ENCODE results near the gene REEP2. TPM values are rescaled to one million over a fixed set of nuclear protein-coding genes. Genes with fewer than 3 reads are reported as not detected.
"Not testable (repeated sequence)": the region's sequence is repeated elsewhere in the genome, so short reads cannot be mapped to it uniquely, and the experiment has no call there.

The REEP2 gene, protein sequence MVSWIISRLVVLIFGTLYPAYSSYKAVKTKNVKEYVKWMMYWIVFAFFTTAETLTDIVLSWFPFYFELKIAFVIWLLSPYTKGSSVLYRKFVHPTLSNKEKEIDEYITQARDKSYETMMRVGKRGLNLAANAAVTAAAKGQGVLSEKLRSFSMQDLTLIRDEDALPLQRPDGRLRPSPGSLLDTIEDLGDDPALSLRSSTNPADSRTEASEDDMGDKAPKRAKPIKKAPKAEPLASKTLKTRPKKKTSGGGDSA
- polyA plus RNA-seq (2013, experiment 1 of 2) = 65.9 TPM
- 64.9 TPM for polyA plus RNA-seq (2013, experiment 2 of 2)

- H3K36me3 ChIP-seq (replicated peaks in 1 of 2; ENCODE audit: control insufficient read depth in 2 of 2, insufficient read depth in 2 of 2, low read length in 2 of 2) = peaks cover 19 to 51% of the 10 kb centered on the region in 2 donors
- H4K91ac ChIP-seq (ENCODE audit: low read depth, low read length, poor library complexity) = no peak within 1 kb of the TSS
- H3K14ac ChIP-seq (ENCODE audit: low read length) = peak within 1 kb of the TSS; percentile 72
- DNase-seq (ENCODE audit: low spot score) = peak; percentile 80
- peaks cover 14 to 26% of the 10 kb centered on the region in 2 donors for H3K4me1 ChIP-seq (ENCODE audit: control insufficient read depth in 2 of 2, insufficient read depth in 1 of 2, low read depth in 1 of 2, low read length in 2 of 2)
- H2AFZ ChIP-seq (ENCODE audit: low read length) = peak within 1 kb of the TSS; percentile 91
- peak within 1 kb of the TSS; percentile 82 for H3K23ac ChIP-seq (ENCODE audit: low read depth, low read length, poor library complexity)
- H2BK120ac ChIP-seq (ENCODE audit: low read depth, low read length) = no peak within 1 kb of the TSS
- peak within 1 kb of the TSS; percentile 84 for H2BK5ac ChIP-seq (ENCODE audit: low read length)
- H3K27ac ChIP-seq (replicated peaks; ENCODE audit: low read length) = peak within 1 kb of the TSS; percentile 68
- no peaks in the 10 kb centered on the region for H3K79me1 ChIP-seq (ENCODE audit: low read depth, low read length)
- H3K9ac ChIP-seq (ENCODE audit: low read depth, low read length, poor library complexity) = peak within 1 kb of the TSS; percentile 87
- WGBS, 2 donors (ENCODE audit: extremely low coverage in 2 of 2, insufficient read length in 2 of 2, insufficient replicate concordance in 1 of 2) = no CpG with 5 or more reads among the region's 65 CpGs
- H2AK5ac ChIP-seq (ENCODE audit: low read depth, low read length) = peak within 1 kb of the TSS; percentile 82
- no peak within 1 kb of the TSS for H4K8ac ChIP-seq (ENCODE audit: low read depth, low read length)
- no peak within 1 kb of the TSS for H2BK12ac ChIP-seq (ENCODE audit: low read length)
- H3K4ac ChIP-seq (ENCODE audit: low read length) = no peak within 1 kb of the TSS
- H3K4me3 ChIP-seq (ENCODE audit: low read length in 2 of 2) = peak within 1 kb of the TSS; percentile 87 to 91
- H3K9me3 ChIP-seq (replicated peaks in 1 of 2; ENCODE audit: control insufficient read depth in 2 of 2, insufficient read depth in 1 of 2, low read depth in 1 of 2, low read length in 2 of 2) = no peaks in the 10 kb centered on the region
- H3K4me2 ChIP-seq (ENCODE audit: insufficient read depth, low read length, poor library complexity, severe bottlenecking) = peak within 1 kb of the TSS; percentile 89
- H2BK15ac ChIP-seq (ENCODE audit: low read length) = peak within 1 kb of the TSS; percentile 91
- H3K18ac ChIP-seq (ENCODE audit: low read length) = peak within 1 kb of the TSS; percentile 90
- H3K27me3 ChIP-seq (ENCODE audit: control insufficient read depth in 3 of 3, insufficient read depth in 3 of 3, low read depth in 1 of 3, low read length in 3 of 3) = no peaks in the 10 kb centered on the region
Observed at GRCh38 chr5:138438724-138439476, at the start of gene REEP2. Gene REEP2, plus strand, starts transcription at chr5:138439057. Its CDS starts 152 bp downstream, at chr5:138439209.

DNA sequence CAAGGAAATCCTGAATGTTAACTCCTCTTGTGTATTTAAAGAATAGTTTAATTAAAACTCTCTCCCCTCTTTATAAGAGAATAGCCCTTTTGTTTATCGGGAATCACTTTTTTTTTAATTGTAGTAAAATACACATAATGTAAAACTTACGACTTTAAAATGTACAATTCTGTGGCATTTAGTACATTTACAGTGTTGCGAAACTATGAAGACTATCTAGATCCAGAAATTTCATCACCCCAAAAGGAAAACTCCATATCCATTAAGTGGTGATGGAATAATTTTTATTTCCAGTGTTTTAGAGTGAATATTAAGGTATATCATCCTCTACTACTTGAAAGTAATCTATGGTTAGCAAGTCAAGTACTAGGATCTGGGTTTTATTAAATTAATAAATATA lies 49.5 kb upstream of the REEP2 start:
- no peak overlapping the region for H4K91ac ChIP-seq (ENCODE audit: low read depth, low read length, poor library complexity)
- no peak overlapping the region for H2BK12ac ChIP-seq (ENCODE audit: low read length)
- H3K4ac ChIP-seq (ENCODE audit: low read length) = no peak overlapping the region
- no peak overlapping the region for H3K4me3 ChIP-seq (ENCODE audit: low read length in 2 of 2)
- no peak overlapping the region for H3K27ac ChIP-seq (replicated peaks; ENCODE audit: low read length)
- no peak overlapping the region for H3K14ac ChIP-seq (ENCODE audit: low read length)
- no peak overlapping the region for H2AK5ac ChIP-seq (ENCODE audit: low read depth, low read length)
- H3K79me1 ChIP-seq (ENCODE audit: low read depth, low read length) = no peaks in the 10 kb centered on the region
- H2AFZ ChIP-seq (ENCODE audit: low read length) = no peak overlapping the region
- peaks cover 20 to 94% of the 10 kb centered on the region in 2 donors for H3K36me3 ChIP-seq (replicated peaks in 1 of 2; ENCODE audit: control insufficient read depth in 2 of 2, insufficient read depth in 2 of 2, low read length in 2 of 2)
- H3K4me2 ChIP-seq (ENCODE audit: insufficient read depth, low read length, poor library complexity, severe bottlenecking) = no peak overlapping the region
- no CpG with 5 or more reads among the region's 3 CpGs for WGBS, 2 donors (ENCODE audit: extremely low coverage in 2 of 2, insufficient read length in 2 of 2, insufficient replicate concordance in 1 of 2)
- peaks cover 0 to 6% of the 10 kb centered on the region in 2 donors for H3K4me1 ChIP-seq (ENCODE audit: control insufficient read depth in 2 of 2, insufficient read depth in 1 of 2, low read depth in 1 of 2, low read length in 2 of 2)
- no peaks in the 10 kb centered on the region for H3K9me3 ChIP-seq (replicated peaks in 1 of 2; ENCODE audit: control insufficient read depth in 2 of 2, insufficient read depth in 1 of 2, low read depth in 1 of 2, low read length in 2 of 2)
- no peak overlapping the region for H3K9ac ChIP-seq (ENCODE audit: low read depth, low read length, poor library complexity)
- H3K27me3 ChIP-seq (ENCODE audit: control insufficient read depth in 3 of 3, insufficient read depth in 3 of 3, low read depth in 1 of 3, low read length in 3 of 3) = no peaks in the 10 kb centered on the region
- no peak overlapping the region for H3K18ac ChIP-seq (ENCODE audit: low read length)
- no peak overlapping the region for H2BK5ac ChIP-seq (ENCODE audit: low read length)
- H2BK120ac ChIP-seq (ENCODE audit: low read depth, low read length) = no peak overlapping the region
- no peak for DNase-seq (ENCODE audit: low spot score)
- H3K23ac ChIP-seq (ENCODE audit: low read depth, low read length, poor library complexity) = no peak overlapping the region
- no peak overlapping the region for H4K8ac ChIP-seq (ENCODE audit: low read depth, low read length)
- H2BK15ac ChIP-seq (ENCODE audit: low read length) = no peak overlapping the region

- not testable (repeated sequence) for H3K18ac ChIP-seq (ENCODE audit: low read length); H3K4me3 ChIP-seq (ENCODE audit: low read length in 2 of 2); H3K27ac ChIP-seq (replicated peaks; ENCODE audit: low read length); H3K27me3 ChIP-seq (ENCODE audit: control insufficient read depth in 3 of 3, insufficient read depth in 3 of 3, low read depth in 1 of 3, low read length in 3 of 3); H2BK15ac ChIP-seq (ENCODE audit: low read length); H4K8ac ChIP-seq (ENCODE audit: low read depth, low read length); H3K4me1 ChIP-seq (ENCODE audit: control insufficient read depth in 2 of 2, insufficient read depth in 1 of 2, low read depth in 1 of 2, low read length in 2 of 2); H3K9me3 ChIP-seq (replicated peaks in 1 of 2; ENCODE audit: control insufficient read depth in 2 of 2, insufficient read depth in 1 of 2, low read depth in 1 of 2, low read length in 2 of 2); H3K23ac ChIP-seq (ENCODE audit: low read depth, low read length, poor library complexity); H3K9ac ChIP-seq (ENCODE audit: low read depth, low read length, poor library complexity); H3K4me2 ChIP-seq (ENCODE audit: insufficient read depth, low read length, poor library complexity, severe bottlenecking); H2AK5ac ChIP-seq (ENCODE audit: low read depth, low read length); DNase-seq (ENCODE audit: low spot score); H2BK5ac ChIP-seq (ENCODE audit: low read length); H4K91ac ChIP-seq (ENCODE audit: low read depth, low read length, poor library complexity); H3K79me1 ChIP-seq (ENCODE audit: low read depth, low read length); H3K14ac ChIP-seq (ENCODE audit: low read length); H2BK120ac ChIP-seq (ENCODE audit: low read depth, low read length); H2BK12ac ChIP-seq (ENCODE audit: low read length); H2AFZ ChIP-seq (ENCODE audit: low read length); H3K4ac ChIP-seq (ENCODE audit: low read length)
- peaks cover 22 to 94% of the 10 kb centered on the region in 2 donors for H3K36me3 ChIP-seq (replicated peaks in 1 of 2; ENCODE audit: control insufficient read depth in 2 of 2, insufficient read depth in 2 of 2, low read length in 2 of 2)
- WGBS, 2 donors (ENCODE audit: extremely low coverage in 2 of 2, insufficient read length in 2 of 2, insufficient replicate concordance in 1 of 2) = no CpG with 5 or more reads among the region's 10 CpGs
Observed at GRCh38 chr5:138389911-138390310, 48.9 kb upstream of the REEP2 start.

DNA sequence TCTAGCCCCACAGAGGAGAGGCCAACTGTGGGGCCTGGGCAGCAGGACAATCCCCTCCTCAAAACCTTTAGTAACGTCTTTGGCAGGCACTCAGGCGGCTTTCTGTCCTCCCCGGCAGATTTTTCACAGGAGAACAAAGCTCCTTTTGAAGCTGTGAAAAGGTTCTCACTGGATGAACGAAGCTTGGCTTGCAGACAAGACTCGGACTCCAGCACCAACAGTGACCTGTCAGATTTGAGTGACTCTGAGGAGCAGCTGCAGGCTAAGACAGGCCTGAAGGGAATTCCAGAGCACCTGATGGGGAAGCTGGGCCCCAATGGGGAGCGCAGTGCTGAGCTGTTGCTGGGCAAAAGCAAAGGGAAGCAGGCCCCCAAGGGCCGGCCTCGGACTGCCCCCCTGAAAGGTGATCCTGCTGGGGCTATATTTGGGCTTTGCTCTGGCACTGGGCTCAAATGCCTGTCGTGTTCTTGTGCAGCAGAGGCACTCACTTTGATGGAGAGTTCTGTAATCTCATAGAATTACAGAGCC lies 46.9 kb upstream of the REEP2 start:
- peak; percentile 15 for DNase-seq (ENCODE audit: low spot score)
- Histone ChIP-seq H3K4me3 (ENCODE audit: low read length in 2 of 2) (no peak overlapping the region), H2BK5ac (ENCODE audit: low read length) (no peak overlapping the region), H3K23ac (ENCODE audit: low read depth, low read length, poor library complexity) (no peak overlapping the region), H3K36me3 (replicated peaks in 1 of 2; ENCODE audit: control insufficient read depth in 2 of 2, insufficient read depth in 2 of 2, low read length in 2 of 2) (peaks cover 24 to 92% of the 10 kb centered on the region in 2 donors), H3K14ac (ENCODE audit: low read length) (no peak overlapping the region), H3K9me3 (replicated peaks in 1 of 2; ENCODE audit: control insufficient read depth in 2 of 2, insufficient read depth in 1 of 2, low read depth in 1 of 2, low read length in 2 of 2) (no peaks in the 10 kb centered on the region), H2AK5ac (ENCODE audit: low read depth, low read length) (no peak overlapping the region), H2BK12ac (ENCODE audit: low read length) (no peak overlapping the region), H2BK15ac (ENCODE audit: low read length) (no peak overlapping the region), H2BK120ac (ENCODE audit: low read depth, low read length) (no peak overlapping the region), H4K91ac (ENCODE audit: low read depth, low read length, poor library complexity) (no peak overlapping the region), H3K4ac (ENCODE audit: low read length) (no peak overlapping the region), H3K4me1 (ENCODE audit: control insufficient read depth in 2 of 2, insufficient read depth in 1 of 2, low read depth in 1 of 2, low read length in 2 of 2) (peaks cover 0 to 6% of the 10 kb centered on the region in 2 donors), H2AFZ (ENCODE audit: low read length) (no peak overlapping the region), H3K4me2 (ENCODE audit: insufficient read depth, low read length, poor library complexity, severe bottlenecking) (no peak overlapping the region), H3K79me1 (ENCODE audit: low read depth, low read length) (no peaks in the 10 kb centered on the region), H3K27ac (replicated peaks; ENCODE audit: low read length) (peak overlapping the region; percentile 72), H3K27me3 (ENCODE audit: control insufficient read depth in 3 of 3, insufficient read depth in 3 of 3, low read depth in 1 of 3, low read length in 3 of 3) (no peaks in the 10 kb centered on the region), H3K9ac (ENCODE audit: low read depth, low read length, poor library complexity) (peak overlapping the region; percentile 22), H3K18ac (ENCODE audit: low read length) (no peak overlapping the region), H4K8ac (ENCODE audit: low read depth, low read length) (no peak overlapping the region)
- no CpG with 5 or more reads among the region's 9 CpGs for WGBS, 2 donors (ENCODE audit: extremely low coverage in 2 of 2, insufficient read length in 2 of 2, insufficient replicate concordance in 1 of 2)
